GM23248 (cell line): ENCODE measurements around the gene RNF11.

Experiments
- EZH2 ChIP-seq: fragments of 200-600 bp; sonication (generic); IDR thresholded peaks from 2 replicates; pipeline ENCODE4 v1.6.1; 2018; ENCODE audit warnings: antibody characterized with exemption, mild to moderate bottlenecking; ENCODE audit not compliant: insufficient read depth, poor library complexity, severe bottlenecking
- EZH2phosphoT487 ChIP-seq: fragments of 200-600 bp; sonication (generic); IDR thresholded peaks from 2 replicates; pipeline ENCODE4 v1.6.1; 2018; ENCODE audit warnings: antibody characterized with exemption, moderate library complexity, mild to moderate bottlenecking, low read depth; ENCODE audit not compliant: insufficient read depth

GRCh38 chr1:51237351-51238033 lies 1.4 kb downstream of the RNF11 start:
- TF ChIP-seq EZH2 (no peak), EZH2phosphoT487 (no peak)
